ENCODE results near the gene OPN4.

Gene OPN4

DNA sequence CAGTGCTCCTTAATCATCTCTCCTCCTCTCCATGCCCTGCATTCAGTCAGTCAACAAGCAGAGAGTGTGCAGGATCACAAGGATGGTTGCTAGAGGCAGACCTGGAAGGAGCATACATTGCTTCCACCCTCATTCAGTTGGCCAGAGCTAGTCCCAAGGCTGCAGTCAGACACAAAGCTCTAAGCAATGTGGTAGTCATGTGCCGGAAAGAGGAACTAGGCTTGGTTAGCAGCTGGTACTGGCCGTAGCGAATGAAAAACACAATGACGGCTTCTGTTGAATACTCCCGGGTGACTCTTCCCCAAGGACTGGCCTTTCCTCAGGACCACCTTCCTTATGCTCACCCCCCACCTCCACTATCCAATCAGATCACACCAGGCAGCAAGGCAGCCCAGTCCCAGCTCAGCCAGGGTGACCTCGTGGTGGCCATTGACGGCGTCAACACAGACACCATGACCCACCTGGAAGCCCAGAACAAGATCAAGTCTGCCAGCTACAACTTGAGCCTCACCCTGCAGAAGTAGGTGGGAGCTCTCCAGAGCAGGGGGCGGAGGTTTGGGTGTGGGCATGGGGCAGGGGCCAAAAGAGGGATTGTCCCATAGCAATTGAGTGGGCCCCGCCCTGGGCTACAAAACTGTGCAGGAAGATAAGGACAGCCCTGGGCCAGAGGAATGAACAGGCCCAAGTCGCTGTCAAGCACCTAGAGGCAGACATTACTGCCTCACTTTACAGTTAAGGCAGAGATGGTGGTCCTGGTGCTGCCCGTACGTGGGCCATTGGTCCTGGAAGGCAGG is 24.8 kb downstream of the OPN4 start:
- ChIA-PET CTCF (no interaction called here), POLR2A (interaction anchor here (0.5 kb wide), 1 partner anchor 9 kb away, joined by 3 read pairs; no protein-coding TSS in a partner anchor)
- DNase-seq (ENCODE audit: extremely low spot score), result no peak
- TF ChIP-seq SP1 (IDR thresholded peaks at IDR 0.05), result no peak
- no peak for TF ChIP-seq FOXK2 (IDR thresholded peaks at IDR 0.05)
- TF ChIP-seq ARNT (IDR thresholded peaks at IDR 0.05), result no peak
- no peak for TF ChIP-seq FOXA1 (IDR thresholded peaks at IDR 0.05)
- no peak for TF ChIP-seq FOXM1 (IDR thresholded peaks at IDR 0.05; ENCODE audit: borderline replicate concordance)
- TF ChIP-seq ZNF384 (IDR thresholded peaks at IDR 0.05), result no peak
- TF ChIP-seq ELF4 (IDR thresholded peaks at IDR 0.05), result no peak
- no peak for TF ChIP-seq LEF1 (IDR thresholded peaks at IDR 0.05; ENCODE audit: borderline replicate concordance)
- TF ChIP-seq HDGF (IDR thresholded peaks at IDR 0.05; ENCODE audit: borderline replicate concordance), result no peak

DNA sequence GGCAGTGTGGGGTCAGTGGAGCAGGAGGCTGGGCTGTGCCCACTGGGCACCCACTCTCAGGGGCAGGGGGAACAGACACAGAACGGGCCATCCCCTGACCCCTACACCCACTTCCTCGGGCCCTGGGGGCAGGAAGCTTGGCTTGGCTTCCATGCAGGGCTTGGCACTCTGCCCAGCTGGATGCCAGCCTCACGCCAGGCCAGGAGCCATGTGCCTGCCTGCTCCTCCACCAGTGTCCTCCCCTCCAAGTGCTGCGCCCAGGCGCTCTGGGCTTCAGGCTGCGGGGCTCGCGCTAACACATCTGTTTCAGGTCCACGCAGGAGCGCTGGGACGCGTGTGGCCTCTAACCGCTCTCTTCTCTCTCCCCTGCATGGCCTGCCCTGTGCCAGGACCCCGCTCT is 26.7 kb downstream of the OPN4 start:
- POLR2A ChIA-PET, result no interaction called here
- DNase-seq (ENCODE audit: extremely low spot score), result no peak
- TF ChIP-seq PKNOX1 (IDR thresholded peaks at IDR 0.05) (no peak), TARDBP (IDR thresholded peaks at IDR 0.05) (no peak), ELF4 (IDR thresholded peaks at IDR 0.05) (no peak), FOXK2 (IDR thresholded peaks at IDR 0.05) (no peak), SP1 (IDR thresholded peaks at IDR 0.05) (no peak), FOXM1 (IDR thresholded peaks at IDR 0.05; ENCODE audit: borderline replicate concordance) (no peak), ZNF384 (IDR thresholded peaks at IDR 0.05) (no peak), SUZ12 (IDR thresholded peaks at IDR 0.05) (no peak), FOXA1 (IDR thresholded peaks at IDR 0.05) (no peak), LEF1 (IDR thresholded peaks at IDR 0.05; ENCODE audit: borderline replicate concordance) (no peak), L3MBTL2 (conservative IDR thresholded peaks at IDR 0.05) (no peak), HDGF (IDR thresholded peaks at IDR 0.05; ENCODE audit: borderline replicate concordance) (no peak), BHLHE40 (IDR thresholded peaks at IDR 0.05; ENCODE audit: borderline replicate concordance) (no peak), ARNT (IDR thresholded peaks at IDR 0.05) (no peak), CTBP1 (IDR thresholded peaks at IDR 0.05; ENCODE audit: borderline replicate concordance) (no peak), NFRKB (IDR thresholded peaks at IDR 0.05) (no peak)
- CTCF ChIA-PET, result interaction anchor here (0.7 kb wide), 1 partner anchor 259 kb away, joined by 4 read pairs; no protein-coding TSS in a partner anchor

DNA sequence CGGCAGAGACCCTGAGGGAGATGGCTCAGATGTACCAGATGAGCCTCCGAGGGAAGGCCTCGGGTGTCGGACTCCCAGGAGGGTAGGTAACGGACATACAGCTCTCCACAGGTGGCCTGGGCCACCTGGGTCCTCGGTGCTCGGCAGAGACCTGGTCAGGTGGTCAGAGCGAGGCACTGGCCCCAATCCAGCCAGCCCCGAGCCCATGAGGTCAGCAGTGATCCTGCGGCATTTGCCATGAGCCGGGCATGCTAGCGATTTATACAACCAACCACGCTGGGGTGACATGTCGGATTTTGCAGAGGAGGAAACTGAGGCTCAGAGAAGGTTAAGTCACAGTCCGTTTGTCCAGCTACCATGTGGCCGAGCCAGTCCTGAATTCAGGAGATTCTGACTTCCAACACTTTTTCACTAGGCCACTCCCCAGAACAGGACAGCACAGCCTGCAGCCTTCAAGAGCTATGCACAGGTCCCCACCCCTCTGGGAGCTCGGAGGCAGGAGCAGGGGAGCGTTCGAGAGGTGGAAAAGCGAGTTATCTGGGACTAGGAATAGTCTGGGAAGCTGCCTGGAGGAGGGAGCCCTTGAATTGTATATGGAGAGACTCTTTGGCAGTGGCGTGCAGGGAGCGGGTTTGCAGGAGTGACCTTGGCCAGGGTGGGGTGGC is 27.5 kb downstream of the OPN4 start:
- CTCF ChIA-PET, result no interaction called here
- no peak for DNase-seq (ENCODE audit: extremely low spot score)
- TF ChIP-seq HDGF (IDR thresholded peaks at IDR 0.05; ENCODE audit: borderline replicate concordance) (no peak), ZNF384 (IDR thresholded peaks at IDR 0.05) (no peak), ELF4 (IDR thresholded peaks at IDR 0.05) (no peak), CTBP1 (IDR thresholded peaks at IDR 0.05; ENCODE audit: borderline replicate concordance) (no peak), LEF1 (IDR thresholded peaks at IDR 0.05; ENCODE audit: borderline replicate concordance) (no peak), TARDBP (IDR thresholded peaks at IDR 0.05) (no peak), L3MBTL2 (conservative IDR thresholded peaks at IDR 0.05) (no peak), PKNOX1 (IDR thresholded peaks at IDR 0.05) (no peak), ARNT (IDR thresholded peaks at IDR 0.05) (no peak), SUZ12 (IDR thresholded peaks at IDR 0.05) (no peak)
- POLR2A ChIA-PET, result no interaction called here

- CTCF ChIA-PET, result interaction anchor here (1.0 kb wide), 1 partner anchor 89 kb away, joined by 3 read pairs; no protein-coding TSS in a partner anchor
- POLR2A ChIA-PET, result no interaction called here
- no peak for TF ChIP-seq FOXA1 (IDR thresholded peaks at IDR 0.05)
- no peak for TF ChIP-seq ZNF384 (IDR thresholded peaks at IDR 0.05)
- TF ChIP-seq BHLHE40 (IDR thresholded peaks at IDR 0.05; ENCODE audit: borderline replicate concordance), result no peak
- TF ChIP-seq TARDBP (IDR thresholded peaks at IDR 0.05), result no peak
- TF ChIP-seq CTBP1 (IDR thresholded peaks at IDR 0.05; ENCODE audit: borderline replicate concordance), result no peak
- TF ChIP-seq FOXM1 (IDR thresholded peaks at IDR 0.05; ENCODE audit: borderline replicate concordance), result no peak
- no peak for TF ChIP-seq SUZ12 (IDR thresholded peaks at IDR 0.05)
- DNase-seq (ENCODE audit: extremely low spot score), result no peak
Observed at GRCh38 chr10:86682675-86683074, 28.3 kb downstream of the OPN4 start.

- CTCF ChIA-PET, result interaction anchor here (0.7 to 1.7 kb wide), 11 partner anchors 9 to 285 kb away, joined by 3 to 9 read pairs (median 4); partner anchors contain the start of gene LDB3
- POLR2A ChIA-PET, result interaction anchor here (1.0 to 1.2 kb wide), 2 partner anchors 72 to 284 kb away, joined by 3 read pairs; partner anchors contain the start of gene BMPR1A
- DNase-seq (ENCODE audit: extremely low spot score), result peak; percentile 39
- TF ChIP-seq ZNF384 (IDR thresholded peaks at IDR 0.05), result no peak
- TF ChIP-seq NFRKB (IDR thresholded peaks at IDR 0.05), result no peak
- no peak for TF ChIP-seq CTBP1 (IDR thresholded peaks at IDR 0.05; ENCODE audit: borderline replicate concordance)
- no peak for TF ChIP-seq BHLHE40 (IDR thresholded peaks at IDR 0.05; ENCODE audit: borderline replicate concordance)
- TF ChIP-seq PKNOX1 (IDR thresholded peaks at IDR 0.05), result no peak
- TF ChIP-seq ELF4 (IDR thresholded peaks at IDR 0.05), result no peak
- TF ChIP-seq L3MBTL2 (conservative IDR thresholded peaks at IDR 0.05), result no peak
- no peak for TF ChIP-seq HDGF (IDR thresholded peaks at IDR 0.05; ENCODE audit: borderline replicate concordance)
- TF ChIP-seq SUZ12 (IDR thresholded peaks at IDR 0.05), result no peak
- no peak for TF ChIP-seq TARDBP (IDR thresholded peaks at IDR 0.05)
- TF ChIP-seq FOXA1 (IDR thresholded peaks at IDR 0.05), result no peak
- no peak for TF ChIP-seq LEF1 (IDR thresholded peaks at IDR 0.05; ENCODE audit: borderline replicate concordance)
- TF ChIP-seq SP1 (IDR thresholded peaks at IDR 0.05), result no peak
Observed at GRCh38 chr10:86684331-86685097, 30.2 kb downstream of the OPN4 start.

Data from HEK293T (cell line).